Measurements from ENCODE around the gene RNF114. TPM values are rescaled to one million over a fixed set of nuclear protein-coding genes. Genes with fewer than 3 reads are reported as not detected.

The RNF114 gene
- polyA plus RNA-seq, 1 donor (not counting 4 experiments of a cell fraction or from before 2014, with no cell fraction given): 58.4 TPM

GRCh38 chr20:49892260-49892659 is 43.9 kb upstream of the RNF114 start:
- H4K20me1 ChIP-seq (ENCODE audit: control insufficient read depth, extremely low read depth, insufficient read depth, low read length): no peaks in the 10 kb centered on the region
- peaks cover 3 to 6% of the 10 kb centered on the region in 2 experiments for H3K36me3 ChIP-seq (ENCODE audit: control insufficient read depth in 2 of 2, extremely low read depth in 1 of 2, insufficient read depth in 2 of 2, low read length in 2 of 2)
- H3K4me1 ChIP-seq (ENCODE audit: control insufficient read depth, extremely low read depth, insufficient read depth, low read length): no peaks in the 10 kb centered on the region
- DNase-seq (ENCODE audit: low read depth, low spot score): no peak
- H3K4me3 ChIP-seq (ENCODE audit: control insufficient read depth in 2 of 3, extremely low read depth in 1 of 3, insufficient read depth in 2 of 3, low read depth in 1 of 3, low read length in 3 of 3): no peak overlapping the region
- H3K79me2 ChIP-seq (ENCODE audit: control insufficient read depth, insufficient read depth, low read length): no peaks in the 10 kb centered on the region
- no peak overlapping the region for H3K27ac ChIP-seq (ENCODE audit: control insufficient read depth, insufficient read depth, low read length)
- dilution Hi-C loops (cut with MboI; ENCODE audit: extremely low pct_ligation_motif_present, low sequenced_read_pairs): no loop called here
- FAIRE-seq: no peak
- no peaks in the 10 kb centered on the region for H3K27me3 ChIP-seq (ENCODE audit: control insufficient read depth, extremely low read depth, insufficient read depth, low read length)
- TF ChIP-seq, protein P1, sequence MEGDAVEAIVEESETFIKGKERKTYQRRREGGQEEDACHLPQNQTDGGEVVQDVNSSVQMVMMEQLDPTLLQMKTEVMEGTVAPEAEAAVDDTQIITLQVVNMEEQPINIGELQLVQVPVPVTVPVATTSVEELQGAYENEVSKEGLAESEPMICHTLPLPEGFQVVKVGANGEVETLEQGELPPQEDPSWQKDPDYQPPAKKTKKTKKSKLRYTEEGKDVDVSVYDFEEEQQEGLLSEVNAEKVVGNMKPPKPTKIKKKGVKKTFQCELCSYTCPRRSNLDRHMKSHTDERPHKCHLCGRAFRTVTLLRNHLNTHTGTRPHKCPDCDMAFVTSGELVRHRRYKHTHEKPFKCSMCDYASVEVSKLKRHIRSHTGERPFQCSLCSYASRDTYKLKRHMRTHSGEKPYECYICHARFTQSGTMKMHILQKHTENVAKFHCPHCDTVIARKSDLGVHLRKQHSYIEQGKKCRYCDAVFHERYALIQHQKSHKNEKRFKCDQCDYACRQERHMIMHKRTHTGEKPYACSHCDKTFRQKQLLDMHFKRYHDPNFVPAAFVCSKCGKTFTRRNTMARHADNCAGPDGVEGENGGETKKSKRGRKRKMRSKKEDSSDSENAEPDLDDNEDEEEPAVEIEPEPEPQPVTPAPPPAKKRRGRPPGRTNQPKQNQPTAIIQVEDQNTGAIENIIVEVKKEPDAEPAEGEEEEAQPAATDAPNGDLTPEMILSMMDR (optimal IDR thresholded peaks at IDR 0.05 in 1 of 3, IDR thresholded peaks at IDR 0.05 in 1 of 3, conservative IDR thresholded peaks at IDR 0.05 in 1 of 3; ENCODE audit: extremely low read depth in 1 of 3, insufficient read depth in 2 of 3, low read length in 3 of 3): no peak
- no peak for TF ChIP-seq EZH2 (IDR thresholded peaks at IDR 0.05; ENCODE audit: low read length)
- H3K9me1 ChIP-seq (ENCODE audit: control insufficient read depth, extremely low read depth, insufficient read depth, low read length): no peaks in the 10 kb centered on the region
- no peak overlapping the region for H3K9ac ChIP-seq (ENCODE audit: control insufficient read depth, extremely low read depth, insufficient read depth, low read length)
- no peak overlapping the region for H3K4me2 ChIP-seq (ENCODE audit: control insufficient read depth, extremely low read depth, insufficient read depth, low read depth, low read length)
- no peak overlapping the region for H2AFZ ChIP-seq (ENCODE audit: control insufficient read depth, low read length)
- H3K9me3 ChIP-seq (ENCODE audit: control insufficient read depth, low read depth, low read length): no peaks in the 10 kb centered on the region

- Histone ChIP-seq H3K4me3 (ENCODE audit: control insufficient read depth in 2 of 3, extremely low read depth in 1 of 3, insufficient read depth in 2 of 3, low read depth in 1 of 3, low read length in 3 of 3) (no peak overlapping the region), H3K9ac (ENCODE audit: control insufficient read depth, extremely low read depth, insufficient read depth, low read length) (no peak overlapping the region), H3K36me3 (ENCODE audit: control insufficient read depth in 2 of 2, extremely low read depth in 1 of 2, insufficient read depth in 2 of 2, low read length in 2 of 2) (peaks cover 3 to 6% of the 10 kb centered on the region in 2 experiments), H3K27ac (ENCODE audit: control insufficient read depth, insufficient read depth, low read length) (no peak overlapping the region), H3K4me1 (ENCODE audit: control insufficient read depth, extremely low read depth, insufficient read depth, low read length) (no peaks in the 10 kb centered on the region), H3K9me3 (ENCODE audit: control insufficient read depth, low read depth, low read length) (no peaks in the 10 kb centered on the region), H3K79me2 (ENCODE audit: control insufficient read depth, insufficient read depth, low read length) (no peaks in the 10 kb centered on the region), H3K27me3 (ENCODE audit: control insufficient read depth, extremely low read depth, insufficient read depth, low read length) (no peaks in the 10 kb centered on the region), H4K20me1 (ENCODE audit: control insufficient read depth, extremely low read depth, insufficient read depth, low read length) (no peaks in the 10 kb centered on the region), H3K4me2 (ENCODE audit: control insufficient read depth, extremely low read depth, insufficient read depth, low read depth, low read length) (no peak overlapping the region), H3K9me1 (ENCODE audit: control insufficient read depth, extremely low read depth, insufficient read depth, low read length) (no peaks in the 10 kb centered on the region), H2AFZ (ENCODE audit: control insufficient read depth, low read length) (no peak overlapping the region)
- DNase-seq (ENCODE audit: low read depth, low spot score) (no peak), FAIRE-seq (no peak)
- dilution Hi-C loops (cut with MboI; ENCODE audit: extremely low pct_ligation_motif_present, low sequenced_read_pairs): no loop called here
- no peak for TF ChIP-seq EZH2 (IDR thresholded peaks at IDR 0.05; ENCODE audit: low read length)
- TF ChIP-seq, protein P1 (optimal IDR thresholded peaks at IDR 0.05 in 1 of 3, IDR thresholded peaks at IDR 0.05 in 1 of 3, conservative IDR thresholded peaks at IDR 0.05 in 1 of 3; ENCODE audit: extremely low read depth in 1 of 3, insufficient read depth in 2 of 3, low read length in 3 of 3): no peak
These were observed 43.4 kb upstream of the RNF114 start for GRCh38 chr20:49892817-49893216.
